ENCODE results near the gene SIGLEC8.

DNA sequence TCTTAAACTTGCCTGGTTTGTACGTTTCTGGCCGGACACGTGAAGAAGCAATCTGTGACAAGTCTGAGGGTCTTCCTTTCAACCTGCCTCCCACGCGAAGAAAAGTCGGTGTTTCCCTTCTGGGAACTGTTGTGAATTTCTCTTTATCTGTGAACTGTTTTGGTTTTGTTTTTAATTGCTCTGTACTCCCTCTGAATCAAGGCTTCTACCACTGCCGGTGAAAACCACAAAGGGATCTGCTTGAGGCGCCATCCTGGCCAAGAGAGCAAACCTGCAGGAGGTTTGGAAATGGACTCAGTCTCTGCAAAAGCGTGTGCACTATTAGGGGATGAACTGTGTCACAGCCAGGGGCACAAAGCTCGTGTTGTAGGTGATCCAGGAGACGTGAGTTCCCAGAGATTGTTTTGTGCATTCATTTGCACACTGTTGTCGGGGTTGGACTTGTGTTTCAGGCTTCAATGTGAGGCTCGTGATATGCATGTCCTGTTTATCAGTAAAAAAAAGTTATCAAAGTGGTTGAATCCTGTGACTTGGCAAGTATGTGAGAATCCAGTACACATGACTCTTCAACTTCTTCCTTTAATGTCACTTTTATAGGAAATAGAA lies 9.7 kb downstream of the SIGLEC8 start:
- TF ChIP-seq CTCF (IDR thresholded peaks at IDR 0.05; ENCODE audit: low read depth, low read length) (no peak), EZH2phosphoT487 (IDR thresholded peaks at IDR 0.05; ENCODE audit: low read depth) (no peak)

All from OCI-LY3 (cell line).